Stimulated activated CD4-positive, alpha-beta T cell treated with anti-CD3 and anti-CD28 coated beads, Interleukin-2, amount 100 ng/mL, for 48 hours (primary cell): ENCODE measurements around the gene NPIPB8.
"Not testable (repeated sequence)": the region's sequence is repeated elsewhere in the genome, so short reads cannot be mapped to it uniquely, and the experiment has no call there.

Source experiments
- DNase-seq, 2 donors: peaks; one replicate each; pipeline ENCODE4 v3.0.0-alpha.2; 2020

NPIPB8 gene

GRCh38 chr16:28636093-28636823 lies 1.6 kb upstream of the NPIPB8 start:
- DNase-seq, result not testable (repeated sequence)

DNA sequence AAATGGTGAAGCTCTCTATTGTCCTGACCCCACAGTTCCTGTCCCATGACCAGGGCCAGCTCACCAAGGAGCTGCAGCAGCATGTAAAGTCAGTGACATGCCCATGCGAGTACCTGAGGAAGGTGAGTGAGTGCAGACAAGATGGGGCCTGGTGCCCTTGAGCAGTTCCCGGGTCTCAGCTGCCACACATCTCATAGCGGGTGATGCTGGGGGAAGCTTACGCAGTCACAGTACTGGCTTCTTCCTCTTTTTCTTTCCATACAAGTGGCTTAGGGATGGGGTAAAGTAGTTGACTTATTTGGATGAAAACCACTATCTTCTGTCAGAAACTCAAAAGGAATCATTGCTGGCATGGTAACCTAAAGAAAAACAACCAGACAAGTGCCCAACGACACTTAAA lies 494 bp downstream of the NPIPB8 start:
- not testable (repeated sequence) for DNase-seq

DNA sequence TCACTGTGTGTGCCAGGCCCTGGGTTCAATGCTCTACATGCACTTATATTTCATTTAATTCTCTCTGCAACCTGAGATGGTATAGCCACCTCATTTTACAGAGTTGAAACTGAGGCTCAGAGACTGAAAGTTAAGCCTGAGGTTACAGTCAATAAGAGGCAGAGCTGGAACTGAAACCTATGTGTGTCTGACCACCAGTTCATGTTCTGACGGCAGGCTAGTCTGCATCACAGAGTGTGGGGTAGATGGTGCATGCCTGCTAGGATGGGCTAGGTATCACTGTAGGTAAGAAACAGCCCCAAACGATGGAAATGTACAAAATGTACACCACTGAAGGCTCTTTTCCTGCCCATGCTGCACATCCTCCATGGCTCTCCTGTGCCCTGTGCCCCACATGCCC lies 2.1 kb downstream of the NPIPB8 start:
- not testable (repeated sequence) for DNase-seq

DNA sequence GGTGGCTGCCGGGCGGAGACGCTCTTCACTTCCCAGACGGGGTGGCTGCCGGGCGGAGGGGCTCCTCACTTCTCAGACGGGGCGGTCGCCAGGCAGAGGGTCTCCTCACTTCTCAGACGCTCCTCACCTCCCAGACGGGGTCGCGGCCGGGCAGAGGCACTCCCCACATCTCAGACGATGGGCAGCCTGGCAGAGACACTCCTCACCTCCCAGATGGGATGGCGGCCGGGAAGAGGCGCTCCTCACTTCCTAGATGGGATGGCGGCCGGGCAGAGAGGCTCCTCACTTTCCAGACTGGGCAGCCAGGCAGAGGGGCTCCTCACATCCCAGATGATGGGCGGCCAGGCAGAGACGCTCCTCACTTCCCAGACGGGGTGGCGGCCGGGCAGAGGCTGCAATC lies 28.4 kb downstream of the NPIPB8 start:
- not testable (repeated sequence) for DNase-seq

DNA sequence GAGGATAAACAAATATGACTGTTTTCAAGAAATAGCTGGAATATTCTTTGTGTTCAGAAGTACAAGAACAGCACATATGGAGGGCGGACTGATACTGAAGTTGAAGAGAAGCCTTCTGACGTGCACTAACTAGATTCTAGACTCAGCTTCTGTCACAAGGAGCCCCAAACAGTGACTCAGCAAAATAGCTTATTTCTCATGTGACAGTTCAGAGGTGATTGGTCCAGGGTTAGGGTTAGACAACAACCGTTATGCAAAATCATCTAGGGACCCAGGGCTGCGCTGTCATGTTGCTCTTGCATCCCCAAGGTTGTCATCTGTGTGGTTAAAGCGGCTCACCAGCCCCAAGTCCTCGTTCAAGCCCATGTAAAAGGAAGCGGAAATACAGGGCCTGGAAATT lies 29.6 kb downstream of the NPIPB8 start:
- not testable (repeated sequence) for DNase-seq

DNA sequence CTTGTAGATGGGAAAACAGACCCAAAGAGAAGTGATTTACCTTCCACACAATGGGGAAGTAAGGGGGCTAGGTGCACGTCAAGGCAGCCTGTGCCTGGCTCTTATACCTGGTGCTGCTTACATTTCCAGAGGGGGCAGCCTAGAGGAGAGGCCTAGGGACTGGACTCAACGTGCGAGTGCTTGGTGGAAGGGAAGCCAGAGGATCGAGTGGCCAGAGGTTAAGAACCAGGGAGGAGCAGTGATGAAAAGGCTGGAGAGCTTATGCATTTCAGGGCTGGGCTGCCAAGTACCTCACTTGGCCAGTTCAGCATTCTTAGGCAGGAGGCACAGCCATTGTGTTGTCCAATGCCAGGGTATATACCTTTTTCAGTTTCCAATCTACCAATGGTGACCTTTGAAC lies 30.3 kb downstream of the NPIPB8 start:
- not testable (repeated sequence) for DNase-seq

DNA sequence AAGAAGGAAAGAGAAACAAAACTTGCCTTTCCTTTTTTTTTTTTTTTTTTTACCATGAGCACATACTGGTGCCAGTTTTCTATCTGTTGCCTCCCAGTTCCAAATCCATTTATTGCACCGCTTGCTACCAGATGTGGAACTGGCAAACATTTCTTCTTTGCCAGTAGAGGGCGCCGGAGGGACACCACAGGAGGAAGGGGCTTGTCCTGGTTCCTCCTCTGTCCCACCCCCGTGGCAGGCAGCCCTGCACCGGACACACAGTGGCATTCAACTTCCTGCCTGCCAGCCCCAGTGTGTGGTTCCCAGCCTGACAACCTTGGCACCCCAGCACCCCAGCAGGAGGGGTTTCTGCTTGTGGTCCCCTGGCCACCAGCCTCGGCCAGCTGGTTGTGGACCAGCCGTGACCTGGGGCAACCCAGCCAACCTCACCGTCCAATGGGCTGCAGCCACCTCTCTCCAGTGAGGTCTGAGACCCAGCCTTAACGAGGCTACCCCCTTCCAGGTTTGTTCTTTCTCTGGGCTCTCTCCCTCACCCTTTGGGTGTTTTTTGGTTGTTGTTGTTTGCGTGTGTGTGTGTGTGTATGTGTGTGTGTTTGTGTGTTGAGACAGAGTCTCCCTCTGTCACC lies 50.6 kb downstream of the NPIPB8 start:
- not testable (repeated sequence) for DNase-seq

- not testable (repeated sequence) for DNase-seq
Observed at GRCh38 chr16:28689425-28689824, 51.6 kb downstream of the NPIPB8 start.

DNA sequence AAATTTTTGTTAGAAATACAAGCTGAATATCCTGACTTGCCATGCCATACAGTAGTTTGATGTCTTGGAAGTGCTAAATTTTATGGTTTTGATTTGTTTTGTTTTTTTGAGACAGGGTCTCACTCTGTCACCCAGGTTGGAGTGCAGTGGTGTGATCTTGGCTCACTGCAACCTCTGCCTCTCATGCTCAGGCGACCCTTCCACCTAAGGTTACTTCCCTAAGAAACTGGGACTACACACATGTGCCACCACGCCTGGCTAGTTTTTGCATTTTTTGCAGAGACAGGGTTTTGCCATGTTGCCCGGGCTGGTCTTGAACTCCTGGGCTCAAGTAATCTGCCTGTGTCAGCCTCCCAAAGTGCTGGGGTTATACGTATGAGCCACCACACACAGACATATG lies 53.9 kb downstream of the NPIPB8 start:
- not testable (repeated sequence) for DNase-seq

GRCh38 chr16:28693257-28693950 lies 55.5 kb downstream of the NPIPB8 start:
- not testable (repeated sequence) for DNase-seq

DNA sequence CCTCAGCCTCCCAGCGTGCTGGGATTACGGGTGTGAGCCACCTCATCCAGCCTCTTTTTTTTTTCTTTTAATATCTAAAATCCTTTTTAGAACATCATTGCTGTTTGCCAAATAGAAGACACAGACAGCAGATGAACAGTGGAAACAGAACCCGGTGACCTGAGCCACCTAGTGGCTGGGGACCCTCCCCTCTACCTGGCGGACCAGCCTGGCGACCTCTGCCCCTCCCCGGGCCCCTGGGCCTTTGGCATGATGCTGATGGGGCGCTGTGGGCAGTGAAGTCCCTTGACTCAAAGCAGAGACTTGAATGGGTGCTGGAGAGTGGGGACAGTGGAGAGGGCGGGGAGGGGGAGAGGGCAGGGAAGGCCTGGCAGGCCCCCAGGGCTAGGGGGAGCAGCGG lies 61.9 kb downstream of the NPIPB8 start:
- not testable (repeated sequence) for DNase-seq

DNA sequence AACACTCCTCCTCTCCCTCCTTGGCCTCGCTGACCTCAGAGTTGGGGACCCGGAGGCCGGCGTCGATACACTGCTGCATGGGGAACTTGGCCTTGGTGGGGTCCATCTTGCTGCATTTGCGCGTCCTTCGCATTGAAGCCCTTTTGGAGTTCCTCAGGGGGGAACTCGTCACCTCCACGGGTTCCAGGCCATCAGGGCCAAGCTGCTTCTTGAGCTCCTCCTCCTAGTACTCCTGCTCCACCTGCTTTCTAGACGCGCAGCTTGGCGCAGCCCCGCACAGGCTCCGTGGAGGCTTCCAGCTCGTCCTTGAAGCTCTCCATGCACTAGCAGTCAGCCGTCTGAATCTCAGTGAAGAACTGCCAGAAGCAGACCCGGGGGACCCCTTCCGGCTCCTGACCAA lies 62.5 kb downstream of the NPIPB8 start:
- not testable (repeated sequence) for DNase-seq

GRCh38 chr16:28701384-28701783 lies 63.5 kb downstream of the NPIPB8 start:
- DNase-seq, result not testable (repeated sequence)

DNA sequence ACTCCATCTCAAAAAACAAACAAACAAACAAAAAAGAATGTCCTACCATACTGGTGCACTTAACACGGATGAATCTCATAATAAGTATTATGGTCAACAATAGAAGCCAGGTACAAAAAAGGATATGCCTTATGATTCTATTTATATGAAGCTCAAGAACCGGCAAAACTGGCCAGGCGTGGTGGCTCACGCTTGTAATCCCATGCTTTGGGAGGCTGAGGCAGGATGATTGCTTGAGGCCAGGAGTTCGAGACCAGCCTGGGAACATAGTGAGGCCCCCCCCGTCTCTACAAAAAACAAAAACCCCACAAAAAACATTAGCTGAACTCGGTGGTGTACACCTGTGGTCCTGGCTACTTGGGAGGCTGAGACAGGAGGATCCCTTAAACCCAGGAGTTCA lies 66.4 kb downstream of the NPIPB8 start:
- DNase-seq, result not testable (repeated sequence)
